HepG2 (cell line): ENCODE measurements around the gene RNASE7. TPM values are rescaled to one million over a fixed set of nuclear protein-coding genes. Genes with fewer than 3 reads are reported as not detected.

Experiments used
- ATAC-seq: fragments of 200-7000 bp; cut with Tn5 transposase; 3 replicates; pipeline ENCODE4 v1.9.1; 2020; ENCODE audit warnings: mild to moderate bottlenecking, moderate library complexity
- BruUV-seq: library from RNA; stranded (reverse); fragments of 400-500 nt; replicated peaks from 2 replicates; lab custom pipeline; 2021; lab: Mats Ljungman, UMichigan
- CTCF ChIA-PET: fragments of 300-600 bp; formaldehyde crosslinking; extraction: SDS; loops from one replicate; lab custom pipeline; 2021; ENCODE audit warnings: low total read pairs, inconsistent platforms, low intra/inter-chr PET ratio; lab: Yijun Ruan, JAX
- POLR2A ChIA-PET: fragments of 350-600 bp; sonication (Branson Sonifier 250); formaldehyde crosslinking; loops from one replicate; lab custom pipeline; 2020; ENCODE audit warnings: antibody characterized with exemption, inconsistent platforms; lab: Yijun Ruan, JAX
- DNase-seq: peaks from one replicate; pipeline ENCODE4 v3.0.0-alpha.2; 2015; ENCODE audit warnings: low spot score
- FAIRE-seq: peaks from 3 replicates; lab custom pipeline; 2011; peaks lifted over from hg19 to GRCh38; lab: Jason Lieb, UNC
- H2AFZ ChIP-seq: one replicate; pipeline ENCODE4 v1.6.1; 2011; ENCODE audit warnings: low read length, inconsistent platforms
- H3K27ac ChIP-seq: fragments of 300-600 bp; 3 replicates; pipeline ENCODE4 v1.8.0; 2011; ENCODE audit warnings: mixed run types, mild to moderate bottlenecking, mixed read lengths, low read length, inconsistent platforms; ENCODE audit not compliant: insufficient read depth; ENCODE audit errors: extremely low read length
- H3K27me3 ChIP-seq, 2 experiments: fragments of 200-600 bp in 1 of 2; 2 replicates in 1 of 2; 3 replicates in 1 of 2; pipeline versions ENCODE4 v1.6.0 to v1.8.0; 2011; ENCODE audit warnings: low read length in 2 of 2, mild to moderate bottlenecking in 2 of 2, moderate library complexity in 2 of 2, inconsistent platforms in 1 of 2; ENCODE audit not compliant: insufficient read depth in 2 of 2, control insufficient read depth in 1 of 2
- H3K36me3 ChIP-seq, 2 experiments: fragments of 200-600 bp in 1 of 2; replicated peaks in 1 of 2; 2 replicates in 1 of 2; 3 replicates in 1 of 2; pipeline versions ENCODE4 v1.5.1 to v1.8.0; 2011; ENCODE audit warnings: low read length in 2 of 2, inconsistent platforms in 1 of 2; ENCODE audit not compliant: insufficient read depth in 2 of 2, control insufficient read depth in 1 of 2
- H3K4me1 ChIP-seq: 2 replicates; pipeline ENCODE4 v1.5.1; 2012; ENCODE audit warnings: low read length, inconsistent platforms; ENCODE audit not compliant: insufficient read depth
- H3K4me2 ChIP-seq: 2 replicates; pipeline ENCODE4 v1.6.0; 2011; ENCODE audit warnings: low read depth, low read length, inconsistent platforms
- H3K4me3 ChIP-seq, 3 experiments: fragments of 200-600 bp in 1 of 3; sonication (generic), shearing (Covaris generic) in 1 of 3; replicated peaks in 1 of 3; 2 replicates each; pipeline ENCODE4 v1.5.1; 2011 to 2016; ENCODE audit warnings: low read length in 3 of 3, inconsistent platforms in 2 of 3, low read depth in 2 of 3, mild to moderate bottlenecking in 2 of 3, control low read depth in 1 of 3, mixed read lengths in 1 of 3; ENCODE audit not compliant: insufficient read depth in 1 of 3
- H3K79me2 ChIP-seq: one replicate; pipeline ENCODE4 v1.6.1; 2011; ENCODE audit warnings: low read length, inconsistent platforms; ENCODE audit not compliant: insufficient read depth
- H3K9ac ChIP-seq: 2 replicates; pipeline ENCODE4 v1.6.0; 2011; ENCODE audit warnings: mild to moderate bottlenecking, low read depth, low read length, inconsistent platforms; ENCODE audit not compliant: insufficient read depth
- H3K9me3 ChIP-seq: 2 replicates; pipeline ENCODE4 v1.5.1; 2012; ENCODE audit warnings: mild to moderate bottlenecking, low read length
- H4K20me1 ChIP-seq: 2 replicates; pipeline ENCODE4 v1.6.0; 2011; ENCODE audit warnings: inconsistent platforms, mild to moderate bottlenecking, low read length, moderate library complexity; ENCODE audit not compliant: insufficient read depth
- HBP1 ChIP-seq: IDR thresholded peaks from 2 replicates; pipeline ENCODE4 v1.6.1; 2016; ENCODE audit warnings: low read depth, control low read depth
- PTBP1 ChIP-seq: fragments of 200-400 bp; formaldehyde crosslinking; IDR thresholded peaks from 2 replicates; pipeline ENCODE4 v1.6.1; 2018; ENCODE audit warnings: low read length, low read depth; ENCODE audit not compliant: poor library complexity, severe bottlenecking
- ZNF710 ChIP-seq: sonication (generic); formaldehyde crosslinking; IDR thresholded peaks from 2 replicates; pipeline ENCODE4 v1.5.0; 2020; ENCODE audit warnings: mild to moderate bottlenecking, missing genetic modification reagents, borderline replicate concordance
- ZNF761 ChIP-seq: sonication (generic); formaldehyde crosslinking; conservative IDR thresholded peaks from 2 replicates; pipeline ENCODE4 v1.4.0; 2020; ENCODE audit warnings: mild to moderate bottlenecking, missing genetic modification reagents
- WGBS: methylation state at CpG from one replicate; pipeline ENCODE4 v1.1.6; 2017; ENCODE audit warnings: low lambda C conversion rate; 5-methylcytosine and 5-hydroxymethylcytosine counted together
- in situ Hi-C: cut with HindIII; loops from 2 replicates; pipeline ENCODE4 v1.10.0; 2017; ENCODE audit warnings: low pct_unique_long_range_greater_than_20kb; ENCODE audit not compliant: extremely low pct_ligation_motif_present
- intact Hi-C: fragments of 100-400 bp; cut with micrococcal nuclease; formaldehyde crosslinking; loops from one replicate; pipeline ENCODE4 v1.10.0; 2022; ENCODE audit not compliant: unreplicated experiment
- polyA plus RNA-seq, 8 experiments: library from polyadenylated mRNA; depleted of rRNA in 3 of 8; stranded (reverse) in 7 of 8; unstranded in 1 of 8; fragments of >200 nt; fragmentation: Illumina TruSeq in 4 of 8; extraction: Trizol in 4 of 8; gene quantifications; 2 replicates each; pipeline versions ENCODE4 v1.2.1 to v1.2.3, GENCODE V29; 2011 to 2016; ENCODE audit warnings: low read depth in 4 of 8, missing spikeins in 1 of 8, mixed read lengths in 1 of 8; ENCODE audit not compliant: insufficient read depth in 1 of 8
- total RNA-seq, 5 experiments: library from RNA; depleted of rRNA; stranded (reverse); fragments of >200 nt; fragmentation: Illumina TruSeq; extraction: Trizol; gene quantifications; 2 replicates each; pipeline ENCODE4 v1.2.3, GENCODE V29; 2016; ENCODE audit warnings: low read depth in 1 of 5
- TF ChIP-seq, protein P1 (sequence below): IDR thresholded peaks from 2 replicates; pipeline ENCODE4 v1.4.0; 2020; ENCODE audit warnings: mild to moderate bottlenecking, missing genetic modification reagents

Gene RNASE7
- total and polyA plus RNA-seq, 2 of the 13 experiments (the other 11 are each of a cell fraction or from before 2014, with no cell fraction given) = 0.04 TPM; not detected in 1

DNA sequence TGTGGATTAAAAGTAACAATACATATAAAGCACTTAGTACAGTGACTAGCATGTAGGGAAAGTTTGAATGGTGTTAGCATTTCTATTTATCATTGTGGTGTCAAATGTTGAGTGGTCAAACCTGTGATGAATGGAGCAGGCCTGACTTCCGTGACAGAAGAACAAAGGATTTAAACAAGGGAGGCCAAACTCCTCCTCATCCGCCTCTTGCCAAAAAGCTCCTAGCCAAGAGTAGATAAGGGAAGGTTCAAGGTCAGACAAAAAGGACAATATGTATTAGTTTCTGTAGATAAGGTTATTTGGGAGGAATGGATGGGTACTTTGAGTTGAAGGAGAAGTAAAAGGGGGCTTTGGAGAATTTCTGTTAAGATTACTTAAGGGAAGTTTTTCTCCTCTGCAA, 6.5 kb downstream of the RNASE7 start (continued):
- TF ChIP-seq, protein P1, sequence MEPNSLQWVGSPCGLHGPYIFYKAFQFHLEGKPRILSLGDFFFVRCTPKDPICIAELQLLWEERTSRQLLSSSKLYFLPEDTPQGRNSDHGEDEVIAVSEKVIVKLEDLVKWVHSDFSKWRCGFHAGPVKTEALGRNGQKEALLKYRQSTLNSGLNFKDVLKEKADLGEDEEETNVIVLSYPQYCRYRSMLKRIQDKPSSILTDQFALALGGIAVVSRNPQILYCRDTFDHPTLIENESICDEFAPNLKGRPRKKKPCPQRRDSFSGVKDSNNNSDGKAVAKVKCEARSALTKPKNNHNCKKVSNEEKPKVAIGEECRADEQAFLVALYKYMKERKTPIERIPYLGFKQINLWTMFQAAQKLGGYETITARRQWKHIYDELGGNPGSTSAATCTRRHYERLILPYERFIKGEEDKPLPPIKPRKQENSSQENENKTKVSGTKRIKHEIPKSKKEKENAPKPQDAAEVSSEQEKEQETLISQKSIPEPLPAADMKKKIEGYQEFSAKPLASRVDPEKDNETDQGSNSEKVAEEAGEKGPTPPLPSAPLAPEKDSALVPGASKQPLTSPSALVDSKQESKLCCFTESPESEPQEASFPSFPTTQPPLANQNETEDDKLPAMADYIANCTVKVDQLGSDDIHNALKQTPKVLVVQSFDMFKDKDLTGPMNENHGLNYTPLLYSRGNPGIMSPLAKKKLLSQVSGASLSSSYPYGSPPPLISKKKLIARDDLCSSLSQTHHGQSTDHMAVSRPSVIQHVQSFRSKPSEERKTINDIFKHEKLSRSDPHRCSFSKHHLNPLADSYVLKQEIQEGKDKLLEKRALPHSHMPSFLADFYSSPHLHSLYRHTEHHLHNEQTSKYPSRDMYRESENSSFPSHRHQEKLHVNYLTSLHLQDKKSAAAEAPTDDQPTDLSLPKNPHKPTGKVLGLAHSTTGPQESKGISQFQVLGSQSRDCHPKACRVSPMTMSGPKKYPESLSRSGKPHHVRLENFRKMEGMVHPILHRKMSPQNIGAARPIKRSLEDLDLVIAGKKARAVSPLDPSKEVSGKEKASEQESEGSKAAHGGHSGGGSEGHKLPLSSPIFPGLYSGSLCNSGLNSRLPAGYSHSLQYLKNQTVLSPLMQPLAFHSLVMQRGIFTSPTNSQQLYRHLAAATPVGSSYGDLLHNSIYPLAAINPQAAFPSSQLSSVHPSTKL (CRISPR knock-in tag) = peak; percentile 79
- TF ChIP-seq ZNF710 (CRISPR knock-in tag) (peak; percentile 36; the same call in 1 of the 2 replicates), HBP1 (CRISPR knock-in tag) (no peak)

DNA sequence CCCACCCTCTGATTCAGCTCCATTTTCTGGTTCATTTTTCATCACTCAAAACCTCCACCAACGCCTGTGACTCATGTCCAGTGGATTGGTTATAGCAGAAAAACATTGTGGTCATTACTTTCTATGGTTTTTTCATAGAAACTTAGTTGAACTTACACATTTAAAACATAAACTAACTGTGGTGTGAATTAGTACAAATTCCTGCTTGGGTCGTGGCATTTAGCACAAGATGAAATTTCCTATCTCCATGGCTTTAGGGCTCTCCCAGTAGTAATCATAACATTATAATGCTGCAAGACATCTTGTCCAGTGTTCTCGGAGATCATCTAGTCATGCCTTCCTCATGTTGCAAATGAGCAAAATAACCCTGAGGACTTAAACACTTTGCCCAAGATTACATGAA, 7.1 kb downstream of the RNASE7 start:
- no peaks in the 10 kb centered on the region for H3K27me3 ChIP-seq
- H3K27ac ChIP-seq = peak overlapping the region; percentile 33
- intact Hi-C loops = no loop called here
- H4K20me1 ChIP-seq = no peaks in the 10 kb centered on the region
- no TSS peak for BruUV-seq
- in situ Hi-C loops = no loop called here
- 64% methylated on average over 3 of the region's 3 CpGs for WGBS
- H3K9ac ChIP-seq = no peak overlapping the region
- DNase-seq (no peak), ATAC-seq (no peak), FAIRE-seq (no peak)
- H3K79me2 ChIP-seq = no peaks in the 10 kb centered on the region
- CTCF ChIA-PET = no interaction called here
- peaks cover 83% of the 10 kb centered on the region for H3K4me1 ChIP-seq
- H2AFZ ChIP-seq = no peak overlapping the region
- no peaks in the 10 kb centered on the region for H3K9me3 ChIP-seq
- POLR2A ChIA-PET = interaction anchor here (1.2 to 4.9 kb wide), 7 partner anchors 10 to 35 kb away, joined by 3 to 26 read pairs (median 9); partner anchors contain the start of gene ARHGEF40
- no peaks in the 10 kb centered on the region for H3K36me3 ChIP-seq
- no peak overlapping the region for H3K4me3 ChIP-seq
- H3K4me2 ChIP-seq = no peak overlapping the region
- 0 out of 2 replicates have a peak, but pooled peaks have one; percentile 31 for TF ChIP-seq ZNF761 (CRISPR knock-in tag)
- TF ChIP-seq PTBP1 = no peak
- TF ChIP-seq, all 625 proteins: peak for 1
